ENCODE results near the gene LCE3C.
"Not testable (repeated sequence)": the region's sequence is repeated elsewhere in the genome, so short reads cannot be mapped to it uniquely, and the experiment has no call there.

LCE3C gene

GRCh38 chr1:152599934-152600333, at the start of gene LCE3C:
Gene LCE3C (plus strand): TSS chr1:152600234. CDS start chr1:152600732, 498 bp downstream.
- no peak for DNase-seq

DNA sequence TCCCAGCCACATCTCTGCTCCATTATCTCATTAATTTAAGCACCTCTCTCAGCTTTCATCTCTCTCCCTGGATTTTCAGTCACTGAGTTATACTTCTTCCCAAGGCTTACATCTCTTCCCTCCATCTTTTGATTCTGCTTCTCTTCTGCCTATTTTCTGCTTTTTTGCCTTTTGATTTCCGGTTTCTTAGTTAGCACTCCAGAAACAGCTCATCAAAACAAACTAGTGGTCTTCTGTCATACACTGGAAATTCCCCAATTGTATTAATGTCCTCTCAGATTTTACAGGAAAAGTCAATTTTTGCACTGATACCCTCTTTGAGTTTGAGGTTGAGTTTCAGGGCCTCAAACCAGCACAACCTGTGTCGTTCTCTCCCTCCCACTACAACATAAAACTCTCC, 34.9 kb upstream of the LCE3C start:
- DNase-seq: no peak

DNA sequence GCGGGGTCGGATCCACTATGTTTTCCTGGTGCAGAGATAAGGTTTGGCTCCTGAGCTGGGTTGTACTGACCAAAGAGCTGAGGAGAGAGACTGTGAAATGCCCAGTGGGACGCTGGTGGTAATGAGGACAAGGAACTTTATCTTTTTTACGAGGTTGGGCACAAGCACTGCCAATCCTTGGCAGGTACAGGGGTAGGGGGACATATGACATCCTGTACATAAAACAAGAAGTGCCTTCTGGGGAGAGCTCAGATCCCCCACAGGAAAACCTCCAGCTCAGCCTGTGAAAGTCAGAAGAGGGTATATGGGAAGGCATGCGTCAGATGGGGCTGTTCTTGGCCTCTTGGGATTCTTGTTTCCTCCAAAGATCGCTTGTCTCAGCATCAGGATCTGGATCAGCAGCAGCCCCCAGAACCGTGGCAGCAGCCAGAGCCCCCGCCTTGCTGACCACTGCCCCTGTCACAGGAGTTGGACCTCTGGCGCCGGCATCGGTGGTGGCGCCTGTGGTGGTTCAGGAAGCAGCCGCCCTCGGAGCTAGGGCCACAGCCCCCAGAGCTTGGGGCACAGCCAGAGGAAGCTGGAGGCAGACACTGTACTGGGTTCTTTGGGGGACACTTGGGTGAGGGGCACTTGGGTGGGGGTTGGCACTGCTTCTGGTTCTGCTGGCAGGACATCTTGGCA, 34.4 kb upstream of the LCE3C start:
- DNase-seq: no peak

DNA sequence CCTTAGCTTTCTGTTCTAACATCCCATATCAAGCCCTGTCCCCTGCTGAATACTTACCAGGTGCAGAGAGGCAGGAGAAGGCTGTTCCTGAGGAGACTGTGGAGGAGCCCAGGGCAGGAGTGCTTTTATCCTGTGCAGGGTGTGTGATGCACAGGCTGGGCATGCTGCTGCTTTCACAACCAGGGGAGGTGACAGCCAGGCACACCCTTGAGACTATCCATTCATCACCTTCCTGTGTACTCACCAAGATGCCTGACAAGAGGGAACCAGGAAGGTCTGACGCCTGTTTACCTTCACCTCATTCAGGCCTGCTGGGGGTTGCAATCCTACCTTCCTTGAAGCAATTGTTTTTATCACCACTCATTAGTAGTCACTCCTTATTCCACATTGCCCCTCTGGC, 33.4 kb upstream of the LCE3C start, which contains the start of gene LCE3E:
Gene LCE3E, minus strand, starts transcription at position 100 of the 400 bp plus-strand sequence. CDS start 572 bp downstream, outside the sequence.
- no peak for DNase-seq

- DNase-seq: no peak
Observed at GRCh38 chr1:152577168-152577567, 22.9 kb upstream of the LCE3C start.

DNA sequence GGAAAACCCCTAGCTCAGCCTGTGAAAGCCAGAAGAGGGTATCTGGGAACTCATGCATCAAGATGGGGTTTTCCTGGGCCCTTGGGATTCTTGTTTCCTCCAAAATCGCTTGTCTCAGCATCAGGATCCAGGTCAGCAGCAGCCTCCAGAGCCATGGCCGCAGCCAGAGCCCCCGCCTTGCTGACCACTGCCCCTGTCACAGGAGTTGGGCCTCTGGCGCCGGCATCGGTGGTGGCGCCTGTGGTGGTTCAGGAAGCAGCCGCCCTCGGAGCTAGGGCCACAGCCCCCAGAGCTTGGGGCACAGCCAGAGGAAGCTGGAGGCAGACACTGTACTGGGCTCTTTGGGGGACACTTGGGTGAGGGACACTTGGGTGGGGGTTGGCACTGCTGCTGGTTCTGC, 20.5 kb upstream of the LCE3C start:
- DNase-seq: not testable (repeated sequence)

- DNase-seq: no peak
Observed at GRCh38 chr1:152580433-152580832, 19.6 kb upstream of the LCE3C start, which contains the start of gene LCE3D. Gene LCE3D (minus strand): TSS chr1:152580516. CDS start chr1:152579936, 580 bp downstream.

DNA sequence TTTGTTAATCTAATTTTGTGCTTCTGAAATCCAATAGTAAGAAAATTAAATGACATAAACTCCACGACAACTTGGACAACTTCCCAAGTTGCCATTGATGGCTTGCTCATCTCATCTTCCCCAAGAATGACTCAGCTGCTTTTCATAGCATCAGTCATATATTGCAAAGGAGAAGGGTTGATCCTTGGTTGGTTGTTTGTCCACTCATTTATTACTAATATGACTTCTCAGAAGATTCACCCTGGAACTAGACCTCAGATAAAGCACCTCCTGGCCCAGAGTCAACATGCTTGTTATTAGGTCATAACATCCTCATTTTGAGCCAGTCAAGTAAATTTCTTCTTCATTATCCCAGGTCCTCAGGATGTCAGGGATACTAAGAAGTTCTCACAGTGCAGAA, 17.4 kb upstream of the LCE3C start:
- DNase-seq: no peak

DNA sequence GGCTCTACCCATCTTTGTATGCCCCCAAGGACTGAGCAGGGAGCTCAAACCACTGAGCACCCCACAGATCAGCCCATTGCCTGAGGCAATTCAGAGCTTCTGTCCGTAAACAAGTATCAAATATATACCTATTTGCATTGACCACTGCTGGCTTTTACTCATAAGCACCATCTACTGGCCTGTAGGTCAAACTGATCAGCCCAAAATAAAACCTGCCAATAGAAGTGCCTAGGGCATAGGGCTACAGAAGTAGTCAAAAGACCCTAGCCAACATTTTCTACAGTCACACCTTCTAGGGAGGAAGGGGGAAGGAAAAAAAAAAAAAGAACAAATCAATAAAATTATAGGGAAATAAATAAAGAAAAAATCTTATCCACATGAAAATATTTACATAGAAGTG, 14.4 kb upstream of the LCE3C start:
- DNase-seq: no peak

DNA sequence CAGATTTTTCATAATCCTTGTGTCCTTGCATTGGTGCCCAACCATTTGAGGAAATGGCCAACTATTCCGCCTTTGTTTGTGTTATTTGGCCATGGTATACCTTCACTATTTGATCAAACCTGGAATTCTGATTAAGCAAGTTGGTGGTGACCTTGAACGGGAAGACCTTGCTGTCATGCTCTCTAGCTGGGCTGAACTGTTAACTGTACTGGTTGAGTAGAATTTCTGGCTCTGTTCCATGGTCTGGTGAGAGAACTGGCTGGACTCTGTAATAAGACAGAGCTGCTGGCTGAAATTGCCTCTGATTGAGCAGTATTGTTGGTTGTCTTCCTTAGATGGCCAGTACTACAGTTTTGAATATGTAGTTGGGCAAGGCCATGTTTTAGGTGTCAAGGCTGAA, 3.0 kb upstream of the LCE3C start:
- no peak for DNase-seq

DNA sequence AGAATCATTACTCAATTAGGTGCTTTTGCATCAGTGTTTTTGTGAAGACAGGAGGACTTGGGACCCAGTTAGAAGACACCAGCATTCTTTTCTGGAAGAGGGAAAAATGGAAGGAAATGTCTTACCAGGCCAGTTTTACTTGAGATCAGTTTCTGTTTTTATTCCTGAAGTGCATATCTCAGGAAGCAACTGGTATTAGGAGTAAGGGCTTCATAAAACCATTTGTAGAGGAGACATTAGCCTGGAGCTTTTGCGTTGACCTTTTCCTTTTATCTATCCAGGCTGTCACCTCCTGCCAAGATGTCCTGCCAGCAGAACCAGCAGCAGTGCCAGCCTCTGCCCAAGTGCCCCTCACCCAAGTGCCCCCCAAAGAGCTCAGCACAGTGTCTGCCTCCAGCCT, 13.5 kb downstream of the LCE3C start, which contains the start of gene LCE3B:
Gene LCE3B, plus strand, starts transcription at position 301 of the 400 bp plus-strand sequence. Its CDS starts 0 bp downstream, at position 301.
- no peak for DNase-seq

- DNase-seq: no peak
Observed at GRCh38 chr1:152621993-152622392, 22.0 kb downstream of the LCE3C start.

- no peak for DNase-seq
Observed at GRCh38 chr1:152622803-152623202, 22.8 kb downstream of the LCE3C start, which contains the start of gene LCE3A. Gene LCE3A (minus strand): TSS chr1:152623103. CDS start chr1:152623103, 0 bp downstream.

DNA sequence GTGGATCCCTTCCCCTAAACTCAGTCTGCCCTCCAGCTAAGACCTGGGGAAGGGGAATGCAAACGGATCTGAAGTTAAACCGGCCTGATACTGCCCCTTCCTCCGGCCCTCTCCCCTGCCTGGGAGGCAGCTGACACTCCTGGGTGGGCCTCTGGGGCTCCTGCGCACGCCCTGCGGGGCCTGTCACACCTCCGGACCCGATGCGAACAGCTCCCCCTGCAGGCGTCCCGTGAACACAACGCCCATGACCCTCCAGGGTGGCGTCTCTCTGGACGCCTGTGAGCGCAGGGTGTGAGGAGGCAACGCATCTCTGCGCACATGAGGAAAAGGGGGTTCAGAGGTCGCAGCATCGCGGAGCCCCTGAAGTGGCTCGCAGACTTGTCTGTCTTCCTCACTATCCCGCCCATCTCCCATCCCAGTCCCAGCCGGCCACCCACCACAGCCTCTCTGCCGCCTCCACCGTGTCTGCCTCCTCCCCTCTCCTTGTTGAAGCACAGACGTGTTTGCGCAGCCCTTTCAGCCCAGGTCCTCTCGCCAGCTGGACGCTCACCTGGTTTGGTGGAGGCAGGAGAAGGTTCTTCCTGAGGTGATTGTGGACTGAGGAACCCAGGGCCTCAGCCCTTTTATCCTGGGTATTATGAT, 23.3 kb downstream of the LCE3C start:
- DNase-seq: no peak

GRCh38 chr1:152626744-152627143, 26.7 kb downstream of the LCE3C start:
- DNase-seq: no peak

- DNase-seq: no peak
Observed at GRCh38 chr1:152630596-152630995, 30.6 kb downstream of the LCE3C start.

- no peak for DNase-seq
Observed at GRCh38 chr1:152640351-152640750, 40.3 kb downstream of the LCE3C start.

GRCh38 chr1:152643945-152644344, 43.9 kb downstream of the LCE3C start:
- DNase-seq: no peak

- no peak for DNase-seq
Observed at GRCh38 chr1:152645146-152645545, 45.1 kb downstream of the LCE3C start.

DNA sequence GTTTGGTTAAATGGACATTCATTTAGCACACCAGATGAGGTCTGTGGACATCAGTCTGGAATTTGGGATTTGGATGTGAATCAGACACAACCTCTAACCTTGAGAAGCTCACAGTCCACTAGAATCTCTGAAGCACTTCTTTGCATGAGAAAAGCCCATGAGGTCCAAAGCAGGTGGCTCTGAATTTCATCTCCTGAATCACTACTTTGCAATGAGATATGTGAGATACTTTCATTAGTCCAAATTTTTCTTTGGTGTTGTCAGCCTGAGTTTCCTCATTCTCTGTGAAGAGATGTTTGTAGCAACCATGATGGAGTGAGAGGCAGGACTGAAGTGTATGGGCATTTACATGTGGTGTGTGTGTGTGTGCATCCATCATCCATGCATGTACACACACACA, 46.6 kb downstream of the LCE3C start:
- DNase-seq: no peak
